HG03460 (cell line): ENCODE measurements around the gene XKR3.
"Not testable (repeated sequence)": the region's sequence is repeated elsewhere in the genome, so short reads cannot be mapped to it uniquely, and the experiment has no call there.

Source experiments
- ATAC-seq: cut with Tn5 transposase; IDR thresholded peaks from one replicate; pipeline ENCODE4 v1.9.1; 2021; ENCODE audit not compliant: unreplicated experiment

The XKR3 gene

DNA sequence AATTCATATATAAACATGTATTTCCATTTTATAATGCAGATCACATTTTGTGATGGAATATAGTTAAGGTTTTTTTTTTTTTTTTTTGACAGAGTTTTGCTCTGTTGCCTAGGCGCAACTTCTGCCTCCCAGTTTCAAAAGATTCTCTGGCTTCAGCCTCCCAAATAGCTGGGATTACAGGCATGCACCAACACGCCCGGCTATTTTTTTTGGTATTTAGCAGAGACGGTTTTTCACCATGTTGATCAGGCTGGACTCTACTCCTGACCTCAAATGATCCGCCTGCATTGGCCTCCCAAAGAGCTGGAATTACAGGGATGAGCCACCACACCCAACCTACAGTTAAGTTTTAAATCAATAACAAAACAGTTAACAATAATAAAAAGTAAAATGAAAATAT is 18.8 kb downstream of the XKR3 start:
- no peak for ATAC-seq

DNA sequence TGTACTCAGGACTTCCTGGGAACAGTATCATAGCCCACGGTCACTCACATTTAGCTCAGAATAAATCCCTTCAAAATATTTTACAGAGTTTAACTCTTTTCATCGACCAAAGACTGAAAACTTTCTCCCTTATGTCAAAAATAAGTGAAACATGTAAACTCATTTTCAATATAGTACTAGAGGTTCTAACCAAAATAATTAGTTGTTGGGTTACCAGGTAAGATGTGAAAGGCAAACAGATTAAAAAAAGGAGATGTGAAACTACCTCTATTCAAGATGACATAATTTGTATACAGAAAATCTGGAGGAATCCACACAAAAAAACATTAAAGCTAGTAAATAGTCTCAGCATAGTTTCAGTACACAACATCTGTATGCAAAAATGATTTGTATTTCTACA is 20.3 kb downstream of the XKR3 start:
- no peak for ATAC-seq

DNA sequence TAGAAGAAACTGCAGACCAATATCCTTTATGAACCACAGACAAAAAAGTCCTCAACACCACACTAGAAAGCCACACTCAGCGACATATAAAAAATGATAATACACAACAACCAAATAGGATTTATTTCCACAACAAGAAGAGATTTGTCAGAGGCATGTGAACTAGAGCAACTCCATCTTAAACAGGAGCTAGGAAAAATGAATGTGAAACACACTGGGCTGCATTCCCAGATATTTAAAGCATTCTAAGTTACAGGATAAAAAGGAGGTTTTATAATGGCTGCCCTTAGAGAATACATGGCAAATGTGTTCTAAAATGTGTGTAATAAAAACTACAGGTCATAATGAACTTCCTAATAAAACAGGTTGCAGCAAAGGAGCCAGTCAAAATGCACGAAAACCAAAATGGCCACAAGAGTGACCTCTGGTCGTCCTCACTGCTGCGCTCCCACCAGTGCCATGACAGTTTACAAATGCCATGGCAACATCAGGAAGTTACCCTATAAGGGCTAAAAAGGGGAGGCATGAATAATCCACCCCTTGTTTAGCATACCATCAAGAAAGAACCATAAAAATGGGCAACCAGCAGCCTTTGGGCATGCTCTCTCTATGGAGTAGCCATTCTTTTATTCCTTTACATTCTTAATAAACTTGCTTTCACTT is 21.8 kb downstream of the XKR3 start:
- no peak for ATAC-seq

DNA sequence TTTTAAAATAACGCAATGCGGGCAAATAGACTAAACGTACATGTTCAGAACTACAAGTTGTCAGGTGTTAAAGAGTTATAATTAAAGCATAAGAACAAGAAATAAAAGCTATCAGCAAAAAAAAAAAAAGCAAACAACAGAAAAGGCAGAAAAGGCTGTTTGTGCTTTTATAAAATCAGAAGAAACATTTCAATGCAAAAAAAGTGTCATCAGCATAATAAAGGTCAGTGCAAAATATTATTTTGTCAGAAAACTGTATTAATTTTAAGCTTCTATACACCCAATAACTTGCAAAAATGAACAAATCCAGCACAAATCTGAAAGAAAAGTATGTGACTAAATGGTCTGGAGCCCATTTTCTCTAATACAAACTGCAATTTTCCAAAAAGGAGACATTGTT is 23.6 kb downstream of the XKR3 start:
- ATAC-seq: no peak

GRCh38 chr22:16801088-16801487 is 24.1 kb downstream of the XKR3 start:
- no peak for ATAC-seq

GRCh38 chr22:16800358-16800757 is 24.9 kb downstream of the XKR3 start:
- no peak for ATAC-seq

DNA sequence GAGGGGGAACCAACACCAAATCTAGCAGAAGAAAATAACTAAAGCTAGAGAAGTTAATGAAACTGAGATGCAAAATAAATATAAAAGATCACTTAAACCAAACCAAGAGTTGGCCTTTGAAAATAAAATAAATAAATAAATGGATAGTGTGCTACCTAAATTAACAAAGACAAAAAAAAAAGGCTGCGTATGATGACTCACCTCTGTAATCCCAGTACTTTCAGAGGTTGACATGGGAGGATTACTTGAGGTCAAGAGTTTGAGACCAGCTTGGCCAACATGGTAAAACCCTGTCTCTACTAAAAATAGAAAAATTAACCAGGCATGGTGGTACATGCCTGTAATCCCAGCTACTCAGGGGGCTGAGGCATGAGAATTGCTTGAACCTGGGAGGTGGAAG is 29.7 kb downstream of the XKR3 start:
- not testable (repeated sequence) for ATAC-seq

DNA sequence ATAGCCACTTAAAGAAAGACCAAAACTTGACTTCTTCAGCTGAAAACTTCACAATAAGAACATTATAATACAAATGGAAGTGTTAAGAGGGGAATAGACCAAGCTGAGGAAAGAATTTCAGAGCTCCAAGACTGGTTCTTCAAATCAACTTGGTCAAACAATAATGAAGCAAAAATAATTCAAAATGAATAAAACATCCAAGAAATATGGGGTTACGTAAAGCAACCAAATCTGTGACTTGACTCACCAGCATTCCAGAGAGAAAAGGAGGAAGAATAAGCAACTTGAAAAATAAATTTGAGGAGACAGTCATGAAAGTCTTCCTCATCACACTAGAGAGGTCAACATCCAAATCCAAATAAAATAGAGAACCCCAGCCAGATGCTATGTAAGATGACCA is 31.4 kb downstream of the XKR3 start:
- ATAC-seq: no peak

- no peak for ATAC-seq
Measured at GRCh38 chr22:16789860-16790493, 35.2 kb downstream of the XKR3 start.

GRCh38 chr22:16783930-16784354 is 41.3 kb downstream of the XKR3 start:
- ATAC-seq: no peak

DNA sequence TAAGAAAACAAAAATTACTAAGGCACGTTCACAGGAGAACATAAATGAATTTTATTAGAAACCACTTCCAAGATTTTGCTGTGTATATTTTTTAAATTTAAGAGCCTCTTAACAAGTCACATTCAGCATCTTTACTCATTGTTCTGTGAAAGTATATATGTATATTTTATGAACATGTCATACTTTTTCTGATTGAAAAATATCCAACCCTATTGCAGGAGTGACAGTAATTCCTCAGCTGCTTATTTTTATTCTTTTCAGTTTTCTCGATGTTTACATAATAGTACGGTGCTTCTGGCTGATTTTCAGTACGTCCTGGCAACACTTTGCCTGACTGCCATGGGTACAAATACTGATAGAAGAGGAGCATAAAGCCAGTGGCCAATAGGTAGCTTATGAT is 41.8 kb downstream of the XKR3 start:
- no peak for ATAC-seq

DNA sequence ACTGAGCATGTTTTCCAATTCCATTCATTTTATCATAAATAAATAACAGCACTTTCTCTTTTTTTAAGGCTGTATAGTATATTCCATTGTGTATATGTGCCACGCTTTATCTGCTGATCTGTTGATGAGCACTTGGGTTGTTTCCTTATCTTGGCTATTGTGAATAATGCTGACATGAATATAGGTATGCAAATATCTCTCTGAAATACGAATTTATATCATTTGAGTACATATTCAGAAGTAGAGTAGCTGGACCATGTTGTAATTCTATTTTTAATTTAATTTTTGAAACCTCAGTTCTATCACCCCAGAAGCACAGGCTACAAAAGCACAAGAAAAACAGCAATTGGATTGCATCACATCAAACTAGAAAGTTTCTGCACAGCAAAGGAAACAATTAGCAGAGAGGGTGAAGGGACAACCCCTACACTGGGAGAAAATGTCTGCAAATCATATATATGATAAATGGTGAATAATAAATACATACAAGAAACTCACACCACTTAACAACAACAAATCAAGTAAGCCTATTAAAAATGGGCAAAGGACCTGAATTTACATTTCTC is 43.4 kb downstream of the XKR3 start:
- ATAC-seq: no peak

DNA sequence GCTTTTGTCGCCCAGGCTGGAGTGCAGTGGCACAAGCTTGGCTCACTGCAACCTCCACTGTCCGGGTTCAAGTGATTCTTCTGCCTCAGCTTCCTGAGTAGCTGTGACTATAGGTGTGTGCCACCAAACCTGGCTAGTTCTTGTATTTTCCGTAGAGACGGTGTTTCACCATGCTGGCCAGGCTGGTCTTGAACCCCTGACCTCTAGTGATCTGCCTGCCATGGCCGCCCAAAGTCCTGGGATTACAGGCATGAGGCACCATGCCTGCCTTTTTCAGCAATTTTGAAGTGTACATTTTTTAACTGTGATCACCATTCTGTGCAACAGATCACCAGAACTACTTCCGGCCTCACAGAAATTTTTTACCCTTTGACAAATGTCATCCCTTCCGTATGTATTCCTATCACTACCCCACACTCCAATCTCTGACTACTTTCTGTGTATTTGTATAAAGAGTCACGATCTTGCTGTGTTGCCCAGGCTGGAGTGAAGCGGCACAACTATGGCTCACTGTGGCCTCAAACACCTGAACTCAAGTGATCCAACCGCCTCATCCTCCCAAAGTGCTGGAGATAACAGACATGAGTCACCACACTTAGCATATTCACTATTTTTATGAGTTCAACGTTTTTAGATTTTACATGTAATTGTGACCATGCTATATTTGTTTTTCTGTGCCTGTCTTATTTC is 44.0 kb downstream of the XKR3 start:
- no peak for ATAC-seq

- ATAC-seq: no peak
Measured at GRCh38 chr22:16777284-16777924, 47.8 kb downstream of the XKR3 start.

- no peak for ATAC-seq
Measured at GRCh38 chr22:16776080-16776479, 49.1 kb downstream of the XKR3 start.

DNA sequence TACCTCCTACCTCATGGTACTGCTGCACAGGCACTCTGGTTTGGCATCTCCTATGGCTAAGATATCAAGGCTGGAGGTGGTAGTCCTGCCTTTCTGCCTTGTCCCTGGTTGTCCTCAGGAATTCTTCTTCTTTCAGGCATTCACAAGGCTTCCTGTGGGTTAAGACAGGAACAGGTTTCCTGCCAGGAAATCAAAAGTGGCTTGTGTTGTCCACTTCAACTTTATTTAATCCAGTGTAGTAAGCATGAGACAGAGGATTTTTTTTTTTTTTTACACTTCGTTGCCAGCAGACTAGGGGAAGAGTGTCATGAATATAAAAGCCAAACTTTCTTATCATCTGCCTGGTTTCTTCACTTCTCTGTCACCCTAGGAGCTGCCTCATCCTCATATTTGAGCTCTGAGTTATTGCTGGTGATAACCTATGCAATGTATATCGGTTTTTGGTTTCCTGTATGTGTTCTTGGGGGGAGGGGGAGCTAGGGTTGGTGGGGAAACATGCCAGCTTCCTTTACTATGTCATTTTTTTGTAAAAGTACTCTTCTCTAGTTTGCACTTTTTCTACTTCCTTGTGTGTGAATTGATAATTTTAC is 50.2 kb downstream of the XKR3 start:
- no peak for ATAC-seq

GRCh38 chr22:16771569-16771968 is 53.6 kb downstream of the XKR3 start:
- ATAC-seq: not testable (repeated sequence)

GRCh38 chr22:16767927-16768326 is 57.3 kb downstream of the XKR3 start:
- ATAC-seq: not testable (repeated sequence)

GRCh38 chr22:16762224-16762623 is 63.0 kb downstream of the XKR3 start:
- not testable (repeated sequence) for ATAC-seq

- not testable (repeated sequence) for ATAC-seq
Measured at GRCh38 chr22:16760416-16760815, 64.8 kb downstream of the XKR3 start.

DNA sequence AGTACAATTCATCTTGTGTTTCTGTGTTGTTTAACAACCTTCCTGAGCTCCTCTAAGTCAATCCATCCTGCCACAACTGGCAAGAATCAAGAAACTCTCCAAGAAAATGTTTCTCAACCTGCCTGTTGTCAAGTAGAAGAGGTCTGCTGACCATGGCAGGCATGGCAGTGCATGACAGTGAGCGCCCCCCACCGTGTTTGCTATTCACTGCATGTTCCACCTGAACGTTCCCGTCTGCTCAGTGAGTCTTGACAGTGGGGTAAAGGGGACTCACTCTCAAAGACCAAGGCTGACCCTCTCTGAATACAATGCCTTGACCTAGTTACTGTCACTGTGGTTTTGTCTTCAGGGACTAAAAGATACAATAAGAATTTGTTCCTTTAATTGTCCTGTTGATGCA is 75.9 kb downstream of the XKR3 start:
- not testable (repeated sequence) for ATAC-seq
